Endometrial microvascular endothelial cells (primary cell): Measurements from ENCODE around the gene SYDE1. TPM values are rescaled to one million over a fixed set of nuclear protein-coding genes. Genes with fewer than 3 reads are reported as not detected.

ENCODE experiments used
- in situ Hi-C: cut with HindIII; loops from 2 replicates; pipeline ENCODE4 v1.10.0; 2017; ENCODE audit warnings: low sequenced_read_pairs, low pct_unique_long_range_greater_than_20kb; ENCODE audit errors: inconsistent ontology term
- total RNA-seq: library from RNA; depleted of rRNA; stranded (reverse); fragments of >200 nt; gene quantifications from one replicate; pipeline ENCODE4 v1.2.3, GENCODE V29; 2015; ENCODE audit errors: inconsistent ontology term

SYDE1 gene
- total RNA-seq, 1 donor from 2014 or later: 29.1 TPM

DNA sequence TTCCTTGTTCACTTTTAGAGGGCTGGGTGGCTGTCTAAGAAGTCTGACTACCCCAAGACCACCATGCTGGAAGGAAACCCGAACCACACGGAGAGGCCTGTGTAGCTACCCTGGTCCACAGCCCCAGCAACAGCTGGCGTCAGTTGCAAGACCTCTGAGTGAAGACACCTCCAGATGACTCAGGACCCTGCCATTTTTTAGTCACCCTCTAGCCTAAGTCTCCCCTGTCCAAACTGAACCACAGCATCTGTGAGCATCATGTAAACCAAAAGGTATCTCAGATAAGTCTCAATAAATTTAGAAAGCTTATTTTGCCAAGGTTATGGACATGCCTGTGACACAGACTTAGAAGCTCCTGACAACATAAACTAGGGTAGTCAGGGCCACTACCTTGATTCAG is 2.2 kb upstream of the SYDE1 start:
- in situ Hi-C loops: no loop called here

GRCh38 chr19:15108145-15108844 is 1.1 kb downstream of the SYDE1 start:
- in situ Hi-C loops: no loop called here

DNA sequence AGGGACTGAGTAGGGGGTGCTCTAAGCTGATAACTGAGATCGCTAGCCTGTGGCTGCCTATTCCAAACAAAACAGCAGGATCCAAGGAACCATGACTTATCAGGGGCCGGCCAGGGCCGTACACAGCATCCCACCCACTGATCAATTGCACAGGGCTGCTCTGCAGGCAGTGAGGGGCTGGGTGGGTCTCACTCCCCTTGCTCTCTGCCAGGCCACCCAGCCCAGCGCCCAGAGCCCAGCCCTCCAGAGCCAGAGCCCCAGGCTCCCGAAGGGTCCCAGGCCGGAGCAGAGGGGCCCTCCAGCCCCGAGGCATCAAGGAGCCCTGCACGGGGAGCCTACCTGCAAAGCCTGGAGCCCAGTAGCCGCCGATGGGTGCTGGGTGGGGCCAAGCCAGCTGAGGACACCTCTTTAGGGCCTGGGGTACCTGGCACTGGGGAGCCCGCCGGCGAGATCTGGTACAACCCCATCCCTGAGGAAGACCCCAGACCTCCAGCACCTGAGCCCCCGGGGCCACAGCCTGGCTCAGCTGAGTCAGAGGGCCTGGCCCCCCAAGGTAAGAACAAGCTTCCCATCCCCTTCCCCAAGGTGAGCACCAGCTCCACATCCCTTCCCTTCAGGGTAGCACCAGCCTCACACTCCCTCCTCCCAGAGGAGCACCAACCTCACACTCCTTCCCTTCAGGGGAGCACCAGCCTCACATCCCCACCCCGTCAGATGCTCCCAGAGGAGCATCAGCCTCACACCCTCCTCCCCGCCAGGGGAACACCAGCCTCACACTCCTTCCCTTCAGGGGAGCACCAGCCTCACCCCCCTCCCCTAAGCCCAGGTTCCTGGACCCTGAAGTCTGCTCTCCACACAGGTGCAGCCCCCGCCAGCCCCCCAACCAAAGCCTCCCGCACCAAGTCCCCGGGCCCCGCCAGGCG is 1.9 kb downstream of the SYDE1 start:
- in situ Hi-C loops: no loop called here

DNA sequence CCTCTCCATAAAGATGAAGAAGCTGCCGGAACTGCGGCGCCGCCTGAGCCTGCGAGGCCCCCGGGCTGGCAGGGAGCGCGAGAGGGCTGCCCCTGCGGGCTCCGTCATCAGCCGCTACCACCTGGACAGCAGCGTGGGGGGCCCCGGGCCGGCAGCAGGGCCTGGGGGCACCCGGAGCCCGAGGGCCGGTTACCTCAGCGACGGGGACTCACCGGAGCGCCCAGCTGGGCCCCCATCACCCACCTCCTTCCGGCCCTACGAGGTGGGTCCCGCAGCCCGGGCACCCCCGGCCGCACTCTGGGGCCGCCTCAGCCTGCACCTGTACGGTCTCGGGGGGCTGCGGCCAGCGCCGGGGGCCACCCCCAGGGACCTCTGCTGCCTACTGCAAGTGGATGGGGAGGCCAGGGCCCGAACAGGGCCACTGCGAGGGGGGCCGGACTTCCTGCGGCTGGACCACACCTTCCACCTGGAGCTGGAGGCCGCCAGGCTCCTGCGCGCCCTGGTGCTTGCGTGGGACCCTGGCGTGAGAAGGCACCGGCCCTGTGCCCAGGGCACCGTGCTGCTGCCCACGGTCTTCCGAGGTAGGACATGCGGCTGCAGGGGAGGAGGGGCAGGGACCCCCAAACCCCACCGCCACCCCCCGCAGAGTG is 2.7 kb downstream of the SYDE1 start:
- in situ Hi-C loops: no loop called here

GRCh38 chr19:15110418-15110815 is 3.2 kb downstream of the SYDE1 start:
- in situ Hi-C loops: no loop called here

DNA sequence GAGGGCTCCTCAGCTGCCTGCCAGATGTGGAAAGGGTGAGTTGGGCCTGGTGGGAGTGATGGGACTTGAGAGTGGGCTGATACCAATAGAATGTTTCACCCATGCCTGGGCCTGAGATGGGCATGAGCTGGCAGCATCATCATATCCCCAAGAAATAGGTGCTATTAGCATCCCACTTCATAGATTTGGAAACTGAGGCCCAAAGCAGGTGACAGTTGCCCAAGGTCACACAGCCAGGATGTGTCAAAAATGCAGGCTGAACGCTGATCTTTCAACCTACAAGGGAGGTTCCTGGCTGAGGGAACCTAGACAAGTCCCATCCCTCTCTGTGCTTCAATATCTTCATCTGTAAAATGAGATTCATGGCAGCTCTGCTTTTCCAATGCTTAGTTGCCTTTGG is 4.6 kb downstream of the SYDE1 start:
- in situ Hi-C loops: no loop called here

DNA sequence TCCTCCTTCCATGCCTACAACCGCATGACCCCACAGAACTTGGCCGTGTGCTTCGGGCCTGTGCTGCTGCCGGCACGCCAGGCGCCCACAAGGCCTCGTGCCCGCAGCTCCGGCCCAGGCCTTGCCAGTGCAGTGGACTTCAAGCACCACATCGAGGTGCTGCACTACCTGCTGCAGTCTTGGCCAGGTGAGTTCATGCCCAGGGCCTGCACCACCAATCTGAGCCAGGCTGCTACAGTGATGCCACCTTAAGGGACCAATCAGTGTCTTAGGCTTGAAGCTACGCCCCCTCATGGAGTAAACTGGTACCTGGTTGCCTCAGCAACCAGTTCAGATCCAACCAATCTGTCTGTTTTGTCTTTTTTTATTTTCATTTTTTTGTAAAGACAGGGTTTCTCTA is 5.2 kb downstream of the SYDE1 start:
- in situ Hi-C loops: no loop called here

DNA sequence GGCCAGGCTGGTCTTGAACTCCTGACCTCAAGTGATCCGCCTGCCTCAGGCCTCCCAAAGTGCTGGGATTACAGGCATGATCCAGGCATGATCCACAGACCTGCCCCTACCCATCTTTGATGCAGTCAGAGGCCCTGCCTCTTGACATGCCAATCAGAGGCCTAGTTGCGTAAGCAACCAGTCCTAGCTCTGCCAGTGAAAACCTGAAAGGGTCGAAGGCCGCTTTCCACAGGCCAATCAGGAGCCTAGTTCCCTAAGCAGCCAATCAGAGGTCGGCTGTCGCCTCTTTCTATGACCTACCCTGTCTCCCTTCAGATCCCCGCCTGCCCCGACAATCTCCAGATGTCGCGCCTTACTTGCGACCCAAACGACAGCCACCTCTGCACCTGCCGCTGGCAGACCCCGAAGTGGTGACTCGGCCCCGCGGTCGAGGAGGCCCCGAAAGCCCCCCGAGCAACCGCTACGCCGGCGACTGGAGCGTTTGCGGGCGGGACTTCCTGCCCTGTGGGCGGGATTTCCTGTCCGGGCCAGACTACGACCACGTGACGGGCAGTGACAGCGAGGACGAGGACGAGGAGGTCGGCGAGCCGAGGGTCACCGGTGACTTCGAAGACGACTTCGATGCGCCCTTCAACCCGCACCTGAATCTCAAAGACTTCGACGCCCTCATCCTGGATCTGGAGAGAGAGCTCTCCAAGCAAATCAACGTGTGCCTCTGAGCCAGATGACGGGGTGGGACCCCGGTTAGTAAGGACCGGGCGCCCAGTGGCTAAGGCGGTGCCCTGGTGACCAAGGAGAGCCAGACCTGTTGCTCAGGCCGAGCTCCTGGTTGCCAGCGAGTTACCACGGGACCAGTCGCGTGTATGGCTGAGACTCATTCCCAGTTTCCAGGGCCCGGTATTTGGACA is 6.3 kb downstream of the SYDE1 start:
- in situ Hi-C loops: no loop called here

GRCh38 chr19:15114153-15114540 is 6.9 kb downstream of the SYDE1 start:
- in situ Hi-C loops: no loop called here

DNA sequence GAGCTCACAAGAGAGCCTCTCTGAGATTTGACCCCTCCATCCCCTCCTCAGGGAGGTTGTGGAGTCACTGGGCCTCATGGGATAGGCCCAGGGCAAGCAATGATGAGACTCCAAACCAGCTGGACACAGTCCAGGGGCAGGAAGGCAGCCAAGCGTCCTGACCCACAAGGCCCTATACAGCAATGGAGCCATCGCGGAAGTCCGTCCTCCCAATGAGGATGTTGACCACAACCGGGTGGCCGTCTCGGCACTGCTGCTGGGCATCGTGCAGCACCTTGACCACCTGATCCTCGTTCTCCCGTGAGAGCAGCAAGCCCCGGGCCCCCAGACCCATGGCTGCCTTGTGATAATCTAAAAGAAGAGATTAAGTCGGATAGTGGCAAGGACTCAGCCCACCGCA is 7.9 kb downstream of the SYDE1 start:
- in situ Hi-C loops: no loop called here

DNA sequence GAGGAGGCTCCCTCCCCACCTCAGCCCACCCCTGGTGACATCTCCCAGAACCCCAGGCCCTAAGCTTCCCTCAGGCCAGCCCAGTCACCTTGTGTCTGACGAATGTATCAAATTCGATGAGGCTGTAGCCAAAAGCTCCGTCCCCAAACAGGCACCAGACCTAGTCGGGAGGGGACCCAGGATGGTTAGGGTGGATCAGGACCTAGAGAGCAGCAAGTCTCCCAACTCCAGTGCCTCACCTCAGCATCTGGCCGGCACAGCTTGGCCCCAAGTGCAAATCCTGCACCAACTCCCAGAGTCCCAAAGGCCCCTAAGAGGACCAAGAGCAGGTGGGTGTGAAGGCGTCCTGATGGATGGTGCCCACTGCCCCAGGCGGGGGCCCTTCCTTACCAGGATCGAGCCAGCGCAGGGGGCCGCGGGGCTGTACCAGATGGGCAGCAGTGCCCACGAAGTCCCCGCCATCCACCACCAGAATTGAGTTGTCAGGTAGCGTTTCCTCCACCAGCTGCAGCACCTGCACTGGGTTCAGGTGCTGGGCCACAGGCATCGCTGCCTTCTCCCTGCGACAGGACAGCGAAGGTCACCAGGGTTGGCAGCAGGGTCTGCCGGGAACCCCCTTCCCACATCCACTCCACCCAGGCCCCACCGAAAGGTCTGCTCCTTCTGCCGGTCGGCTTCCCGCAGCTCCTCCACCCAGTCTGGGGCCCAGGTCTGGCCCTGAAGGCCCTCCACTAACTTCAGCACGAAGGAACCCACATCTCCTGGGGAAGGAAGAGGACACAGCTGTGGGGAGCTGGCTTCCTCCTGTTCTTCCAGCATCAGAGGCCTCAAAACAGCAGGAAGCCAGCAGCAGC is 8.8 kb downstream of the SYDE1 start:
- in situ Hi-C loops: no loop called here

DNA sequence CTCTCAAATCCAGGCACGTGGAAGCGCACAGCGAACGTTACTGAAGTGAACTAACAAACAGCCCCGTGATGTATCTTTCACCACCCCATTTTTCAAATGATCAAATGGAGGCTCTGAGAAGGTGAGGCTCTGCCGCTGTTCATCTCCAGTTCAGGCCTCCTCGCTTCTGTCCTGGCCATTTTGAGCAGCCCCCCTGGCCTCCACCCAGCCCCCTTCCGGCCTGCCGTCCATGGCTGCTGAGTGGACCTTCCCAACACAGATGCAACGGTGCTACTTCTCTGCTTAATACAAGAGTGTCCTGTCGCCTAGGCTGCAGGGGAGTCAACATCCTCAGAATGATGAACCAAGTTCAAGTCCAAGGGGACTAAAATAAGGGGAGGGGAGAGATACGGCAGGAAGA is 9.7 kb downstream of the SYDE1 start:
- in situ Hi-C loops: no loop called here

DNA sequence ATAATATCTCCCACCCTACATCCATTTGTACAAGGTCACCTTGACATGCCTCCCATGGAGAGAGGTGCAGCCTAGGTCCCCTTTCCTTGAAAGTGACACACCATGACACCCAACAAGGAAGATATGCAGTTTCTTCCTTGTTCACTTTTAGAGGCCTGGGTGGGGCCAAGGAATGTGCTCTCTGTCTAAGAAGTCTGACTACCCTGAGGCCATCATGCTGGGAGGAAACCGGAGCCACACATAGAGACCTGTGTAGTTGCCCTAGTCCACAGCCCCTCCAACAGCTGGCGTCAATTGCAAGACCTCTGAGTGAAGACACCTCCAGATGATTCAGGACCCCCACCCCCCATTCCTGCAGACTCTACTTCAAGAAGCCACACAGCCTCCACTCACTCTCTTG is 11.0 kb downstream of the SYDE1 start:
- in situ Hi-C loops: no loop called here

DNA sequence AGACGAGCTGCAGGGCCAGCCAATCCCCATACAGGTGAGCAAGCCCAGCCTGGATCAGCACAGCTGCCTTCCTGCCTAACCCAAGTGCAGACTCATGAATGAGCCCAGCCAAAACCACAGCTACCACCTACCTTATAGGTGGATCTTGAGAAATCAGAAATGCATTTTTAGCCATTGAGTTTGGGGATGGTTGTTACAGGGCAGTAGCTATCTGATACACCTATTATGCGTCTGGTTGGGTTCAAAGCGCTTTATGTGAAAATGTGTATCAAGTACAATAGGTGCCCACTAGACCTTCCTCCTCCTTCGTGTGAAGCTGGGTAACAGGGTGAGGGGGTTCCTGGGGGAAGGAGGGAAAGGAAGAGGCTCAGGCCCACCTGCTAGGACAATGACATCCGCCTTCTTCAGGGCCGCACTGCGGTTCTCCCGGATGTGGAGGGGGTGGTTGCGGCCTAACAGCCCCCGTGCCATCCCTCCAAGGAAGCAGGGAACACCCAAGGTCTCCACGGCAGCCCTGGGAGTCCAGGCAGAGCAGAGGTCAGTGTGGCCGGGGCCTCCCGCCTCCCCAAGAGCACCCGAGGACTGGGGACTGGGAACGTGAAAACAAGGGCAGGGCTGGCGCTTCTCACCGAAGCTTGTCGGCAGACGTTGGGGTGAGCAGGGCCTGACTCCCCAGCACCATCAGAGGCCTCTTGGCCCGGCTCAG is 11.7 kb downstream of the SYDE1 start:
- in situ Hi-C loops: no loop called here

DNA sequence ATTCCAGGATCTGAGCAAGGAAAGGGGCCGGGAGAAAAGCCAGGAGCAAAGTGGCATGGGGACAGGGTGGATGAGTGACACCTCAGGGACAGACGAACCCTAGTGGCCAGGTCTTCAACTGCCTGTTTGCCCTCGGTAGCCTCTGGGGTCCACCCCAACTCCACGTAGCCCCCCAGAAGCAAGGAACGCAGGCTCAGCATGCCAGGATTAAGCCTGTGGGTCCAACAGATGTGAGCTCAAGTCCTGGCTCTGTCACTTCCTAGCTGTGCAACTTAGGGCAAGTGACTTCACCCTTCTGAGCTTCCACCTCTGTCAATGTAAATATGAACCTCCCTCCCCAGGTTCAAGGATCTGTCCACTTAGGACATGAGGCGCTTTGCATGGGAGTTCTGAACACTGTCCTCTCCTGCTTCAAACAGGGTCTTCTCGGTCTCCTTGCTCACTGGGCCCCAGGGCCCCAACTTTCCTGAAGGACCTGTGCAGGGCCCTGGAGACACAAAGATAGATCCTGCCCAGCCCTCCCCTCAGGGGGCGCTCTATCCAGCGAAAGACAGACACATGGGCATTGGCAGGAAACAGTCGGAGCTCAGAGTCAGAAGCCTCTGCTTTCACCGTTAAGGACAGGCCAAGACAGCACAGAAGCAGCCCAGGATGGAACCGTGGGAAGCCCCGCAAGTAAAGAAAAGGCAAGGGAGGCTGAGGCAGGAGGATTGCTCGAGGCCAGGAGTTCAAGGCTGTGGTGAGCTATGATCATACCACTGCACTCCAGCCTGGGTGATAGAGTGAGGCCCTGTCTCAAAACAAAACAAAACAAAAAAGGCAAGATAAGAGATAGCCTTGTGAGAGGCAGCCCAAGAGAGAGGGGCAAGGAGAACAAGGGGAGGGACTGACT is 13.2 kb downstream of the SYDE1 start:
- in situ Hi-C loops: no loop called here

DNA sequence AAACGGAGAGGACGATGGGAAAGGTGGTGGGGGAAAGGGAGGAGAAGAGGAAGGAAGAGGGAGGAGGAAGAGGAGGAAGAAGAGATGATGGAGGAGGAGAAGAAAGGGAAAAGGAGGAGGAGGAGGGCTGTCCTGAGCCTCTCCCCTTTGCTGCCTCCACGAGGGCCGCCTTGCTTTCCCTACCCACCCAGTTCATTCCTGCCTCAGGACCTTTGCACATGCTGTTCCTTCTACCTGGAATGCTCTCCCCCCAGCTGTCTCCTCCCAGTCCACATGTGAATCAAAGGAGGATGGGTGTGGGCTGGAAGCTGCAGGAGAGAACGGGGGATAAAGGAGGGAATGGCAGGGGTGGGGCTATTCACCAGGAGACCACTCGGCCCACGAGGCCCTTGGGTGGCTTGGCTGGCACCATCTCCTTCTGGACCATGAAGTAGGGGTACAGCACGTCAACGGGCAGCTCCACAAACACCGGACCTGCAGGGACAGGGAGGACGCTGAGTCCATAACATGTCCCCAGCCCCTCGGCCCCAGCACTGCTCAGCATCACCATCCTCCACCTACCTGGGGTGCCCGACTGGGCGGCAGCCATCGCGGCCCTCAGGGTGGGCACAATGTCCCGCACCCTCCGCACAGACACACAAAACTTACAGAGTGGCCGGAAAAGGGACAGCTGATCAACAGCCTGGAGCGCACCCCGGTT is 15.3 kb downstream of the SYDE1 start:
- in situ Hi-C loops: no loop called here
